HL-60/S4 (cell line): Measurements from ENCODE around the gene ZP3.
"Not testable (repeated sequence)": the region's sequence is repeated elsewhere in the genome, so short reads cannot be mapped to it uniquely, and the experiment has no call there.

ENCODE experiments used
- in situ Hi-C: fragments of 300-500 bp; cut with MboI; formaldehyde crosslinking; loops from 2 replicates; pipeline ENCODE4 v1.14.3; 2022; ENCODE audit warnings: low sequenced_read_pairs

Gene ZP3

DNA sequence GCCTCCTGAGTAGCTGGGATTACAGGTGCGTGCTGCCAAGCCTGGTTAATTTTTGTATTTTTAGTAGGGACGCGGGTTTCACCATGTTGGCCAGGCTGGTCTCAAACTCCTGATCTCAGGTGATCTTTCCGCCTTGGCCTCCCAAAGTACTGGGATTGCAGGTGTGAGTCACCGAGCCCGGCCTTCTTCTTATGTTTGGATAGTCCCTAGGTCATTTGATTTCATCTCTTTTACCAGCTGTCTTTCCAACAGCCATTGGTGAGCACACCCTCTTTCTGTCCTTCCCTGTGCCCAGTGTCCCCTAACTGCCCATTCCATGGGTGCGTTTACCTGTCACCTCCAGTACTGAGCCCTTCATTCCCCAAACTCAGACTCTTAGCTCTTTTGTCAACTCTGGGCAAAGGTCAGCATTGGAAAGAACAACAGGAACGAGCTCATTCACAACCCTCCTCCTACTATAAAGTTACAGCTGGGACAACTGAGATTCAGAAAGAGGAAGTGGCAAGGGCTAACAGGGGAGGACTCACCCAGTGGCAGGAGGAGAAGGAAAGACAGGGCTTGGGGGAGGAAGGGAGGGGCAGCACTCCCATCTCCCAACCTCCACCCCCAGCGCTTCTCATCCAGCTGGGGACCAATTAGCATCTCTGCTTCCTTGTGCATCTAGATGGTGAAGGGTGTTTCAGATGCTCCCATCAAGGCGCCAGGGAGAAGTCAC lies 20.8 kb upstream of the ZP3 start:
- in situ Hi-C loops, result no loop called here

DNA sequence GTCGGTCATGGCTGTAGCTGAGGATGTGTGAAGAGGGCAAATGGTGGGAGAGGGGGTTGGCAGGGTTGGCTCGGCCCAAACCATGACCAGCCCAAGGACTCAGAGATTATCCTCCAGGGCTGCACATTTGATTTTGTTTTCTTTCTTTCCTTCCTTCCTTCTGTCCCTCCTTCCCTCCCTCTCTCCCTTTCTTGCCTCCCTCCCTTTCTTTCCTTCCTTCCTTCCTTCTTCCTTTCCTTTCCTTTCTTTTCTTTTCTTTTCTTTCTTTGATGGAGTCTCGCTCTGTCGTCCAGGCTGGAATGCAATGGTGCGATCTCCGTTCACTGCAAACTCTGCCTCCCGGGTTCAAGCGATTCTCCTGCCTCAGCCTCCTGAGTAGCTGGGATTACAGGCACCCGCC lies 19.0 kb upstream of the ZP3 start:
- in situ Hi-C loops, result no loop called here

DNA sequence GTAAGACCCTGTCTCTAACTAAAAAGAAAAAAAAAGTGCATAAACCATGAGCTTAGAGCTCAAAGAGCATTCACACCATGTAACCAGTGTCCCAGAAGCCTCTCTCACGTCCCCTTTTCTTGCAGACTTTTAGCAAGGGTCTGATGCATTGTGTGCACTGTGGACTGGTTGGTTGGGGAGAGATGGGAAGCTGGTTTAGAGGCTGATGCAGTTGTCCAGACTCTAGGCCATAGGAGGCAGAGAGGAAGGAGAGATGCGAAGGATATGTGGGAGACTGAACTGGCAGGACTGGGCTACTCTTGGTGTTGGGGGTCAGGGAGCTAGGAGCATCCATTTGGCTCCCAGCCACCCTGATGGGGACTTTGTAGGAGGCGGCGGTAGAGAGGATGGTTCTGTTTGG lies 17.0 kb upstream of the ZP3 start:
- in situ Hi-C loops, result no loop called here

GRCh38 chr7:76408121-76408560 lies 16.6 kb upstream of the ZP3 start:
- in situ Hi-C loops, result no loop called here

DNA sequence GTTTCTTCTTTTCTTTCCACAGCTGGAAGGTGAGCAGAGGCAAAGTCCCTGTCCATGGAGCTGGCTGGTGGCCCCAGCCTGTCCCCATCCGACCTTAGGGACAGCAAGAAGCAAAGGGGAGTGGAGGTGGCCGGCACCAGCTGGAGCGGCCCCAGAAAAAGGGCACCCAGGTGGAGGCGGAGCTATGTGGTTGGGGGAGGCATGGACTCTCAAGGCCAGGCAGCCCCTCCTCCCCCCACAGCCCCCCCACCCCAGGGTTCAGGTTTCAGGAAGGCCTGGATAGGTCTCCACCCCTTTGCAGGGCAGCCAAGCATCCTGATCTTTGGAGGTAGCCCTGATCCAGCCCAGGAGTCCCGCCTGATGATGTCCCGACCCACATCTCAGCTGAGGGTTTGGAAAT lies 15.2 kb upstream of the ZP3 start, which contains the start of gene SSC4D:
TSS of gene SSC4D (minus strand) at position 161 of the 400 bp plus-strand sequence. CDS start 5,258 bp downstream, outside the sequence.
- in situ Hi-C loops, result no loop called here

- in situ Hi-C loops, result no loop called here
These were observed 13.1 kb upstream of the ZP3 start for GRCh38 chr7:76411626-76412025.

GRCh38 chr7:76412249-76412648 lies 12.5 kb upstream of the ZP3 start:
- in situ Hi-C loops, result no loop called here

DNA sequence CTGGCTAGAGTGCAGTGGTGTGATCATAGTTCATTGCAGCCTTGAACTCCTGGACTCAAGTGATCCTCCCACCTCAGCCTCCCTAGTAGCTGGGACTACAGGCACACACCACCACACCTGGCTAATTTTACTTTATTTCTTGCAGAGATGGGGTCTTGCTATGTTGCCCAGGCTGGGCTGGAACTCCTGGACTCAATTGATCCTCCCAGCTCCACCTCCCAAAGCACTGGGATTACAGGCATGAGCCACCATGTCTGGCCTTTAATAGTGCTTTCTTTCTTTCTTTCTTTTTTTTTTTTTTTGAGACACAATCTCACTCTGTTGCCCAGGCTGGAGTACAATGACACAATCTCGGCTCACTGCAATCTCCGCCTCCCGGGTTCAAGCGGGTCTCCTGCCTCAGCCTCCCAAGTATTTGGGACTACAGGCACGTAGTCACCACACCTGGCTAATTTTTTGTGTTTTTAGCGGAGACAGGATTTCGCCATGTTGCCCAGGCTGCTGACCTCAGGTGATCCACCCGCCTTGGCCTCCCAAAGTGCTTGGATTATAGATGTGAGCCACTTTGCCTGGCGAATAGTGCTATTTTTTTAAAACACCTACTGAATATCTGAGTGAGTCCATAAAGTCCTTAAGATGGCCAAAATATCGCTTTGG lies 7.0 kb upstream of the ZP3 start:
- in situ Hi-C loops, result not testable (repeated sequence)

- in situ Hi-C loops, result not testable (repeated sequence)
These were observed 3.7 kb upstream of the ZP3 start for GRCh38 chr7:76421097-76421496.

DNA sequence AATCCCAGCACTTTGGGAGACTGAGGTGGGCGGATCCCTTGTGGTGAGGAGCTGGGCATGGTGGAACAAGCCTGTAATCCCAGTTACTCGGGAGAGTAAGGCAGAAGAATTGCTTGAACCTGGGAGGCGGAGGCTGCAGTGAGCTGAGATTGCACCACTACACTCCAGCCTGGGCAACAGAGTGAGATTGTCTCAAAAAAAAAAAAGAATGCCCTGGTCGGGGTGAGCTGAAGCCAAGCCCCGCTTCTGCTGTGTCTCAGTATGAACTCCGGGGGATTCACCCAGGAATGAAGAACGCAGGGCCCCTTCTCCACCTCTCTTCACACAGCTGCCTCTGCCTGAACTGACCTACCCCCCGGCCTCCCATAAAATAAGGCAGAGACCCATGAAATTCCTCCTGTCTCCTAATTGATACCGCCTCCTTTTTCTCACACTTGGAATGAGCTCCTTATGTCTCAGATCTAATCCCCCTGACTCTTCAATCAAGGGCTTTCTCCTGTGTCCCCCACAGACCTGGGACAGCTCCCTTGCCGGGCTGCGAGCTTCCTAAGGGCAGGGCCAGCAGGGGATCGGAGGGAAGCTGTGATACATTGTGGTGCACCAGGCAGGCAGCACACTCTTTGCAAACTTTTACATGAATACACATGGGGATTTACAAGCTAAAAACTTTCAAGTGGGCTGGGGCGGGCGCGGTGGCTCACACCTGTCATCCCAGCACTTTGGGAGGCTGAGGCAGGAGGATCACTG lies 911 bp upstream of the ZP3 start:
- in situ Hi-C loops, result no loop called here

- in situ Hi-C loops, result no loop called here
These were observed 406 bp downstream of the ZP3 start for GRCh38 chr7:76425156-76425555.

- in situ Hi-C loops, result not testable (repeated sequence)
These were observed 808 bp downstream of the ZP3 start for GRCh38 chr7:76425558-76425957.

- in situ Hi-C loops, result no loop called here
These were observed 1.5 kb downstream of the ZP3 start for GRCh38 chr7:76426246-76426645.

DNA sequence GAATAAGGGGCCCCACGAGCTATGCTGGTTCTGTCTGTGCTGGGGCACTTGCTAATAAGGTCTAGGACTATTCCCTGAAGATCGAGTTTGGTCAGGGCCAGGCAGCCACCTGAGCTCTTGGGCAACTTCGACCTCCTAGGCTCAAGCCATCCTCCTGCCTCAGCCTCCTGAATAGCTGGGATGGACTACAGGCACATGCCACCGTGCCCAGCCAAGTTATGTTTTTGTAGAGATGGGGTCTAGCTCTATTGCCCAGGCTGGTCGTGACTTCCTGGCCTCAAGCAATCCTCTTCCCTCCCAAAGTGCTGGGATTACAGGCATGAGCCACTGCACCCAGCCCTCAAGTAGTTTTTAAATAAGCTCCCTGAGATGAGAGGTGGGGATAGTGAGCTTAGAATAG lies 2.9 kb downstream of the ZP3 start:
- in situ Hi-C loops, result no loop called here

DNA sequence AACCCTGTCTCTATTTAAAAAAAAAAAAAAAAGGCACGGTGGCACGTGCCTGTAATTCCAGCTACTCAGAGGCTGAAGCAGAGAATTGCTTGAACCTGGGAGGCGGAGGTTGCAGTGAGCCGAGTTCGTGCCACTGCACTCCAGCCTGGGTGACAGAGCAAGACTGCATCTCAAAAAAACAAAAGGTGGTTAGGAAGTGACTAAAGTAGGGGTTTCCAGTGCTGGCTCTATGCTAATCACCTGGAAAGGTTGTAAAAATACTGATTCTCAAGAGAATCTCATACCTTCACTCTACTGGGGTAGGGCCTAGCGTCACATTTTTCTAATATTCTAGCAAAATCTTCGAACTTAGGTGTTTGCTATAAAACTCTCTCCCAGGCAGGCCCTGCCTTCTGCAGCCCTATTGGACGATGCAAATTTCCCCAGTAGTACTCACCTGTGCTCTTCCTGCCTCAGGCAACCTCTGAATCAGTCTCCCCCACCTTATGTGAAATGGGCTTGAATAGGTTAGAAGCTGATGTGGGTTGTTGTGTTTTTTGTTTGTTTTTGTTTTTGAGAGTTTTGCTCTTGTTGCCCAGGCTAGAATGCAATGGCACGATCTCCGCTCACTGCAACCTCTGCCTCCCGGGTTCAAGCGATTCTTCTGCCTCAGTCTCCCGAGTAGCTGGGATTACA lies 3.5 kb downstream of the ZP3 start:
- in situ Hi-C loops, result no loop called here

DNA sequence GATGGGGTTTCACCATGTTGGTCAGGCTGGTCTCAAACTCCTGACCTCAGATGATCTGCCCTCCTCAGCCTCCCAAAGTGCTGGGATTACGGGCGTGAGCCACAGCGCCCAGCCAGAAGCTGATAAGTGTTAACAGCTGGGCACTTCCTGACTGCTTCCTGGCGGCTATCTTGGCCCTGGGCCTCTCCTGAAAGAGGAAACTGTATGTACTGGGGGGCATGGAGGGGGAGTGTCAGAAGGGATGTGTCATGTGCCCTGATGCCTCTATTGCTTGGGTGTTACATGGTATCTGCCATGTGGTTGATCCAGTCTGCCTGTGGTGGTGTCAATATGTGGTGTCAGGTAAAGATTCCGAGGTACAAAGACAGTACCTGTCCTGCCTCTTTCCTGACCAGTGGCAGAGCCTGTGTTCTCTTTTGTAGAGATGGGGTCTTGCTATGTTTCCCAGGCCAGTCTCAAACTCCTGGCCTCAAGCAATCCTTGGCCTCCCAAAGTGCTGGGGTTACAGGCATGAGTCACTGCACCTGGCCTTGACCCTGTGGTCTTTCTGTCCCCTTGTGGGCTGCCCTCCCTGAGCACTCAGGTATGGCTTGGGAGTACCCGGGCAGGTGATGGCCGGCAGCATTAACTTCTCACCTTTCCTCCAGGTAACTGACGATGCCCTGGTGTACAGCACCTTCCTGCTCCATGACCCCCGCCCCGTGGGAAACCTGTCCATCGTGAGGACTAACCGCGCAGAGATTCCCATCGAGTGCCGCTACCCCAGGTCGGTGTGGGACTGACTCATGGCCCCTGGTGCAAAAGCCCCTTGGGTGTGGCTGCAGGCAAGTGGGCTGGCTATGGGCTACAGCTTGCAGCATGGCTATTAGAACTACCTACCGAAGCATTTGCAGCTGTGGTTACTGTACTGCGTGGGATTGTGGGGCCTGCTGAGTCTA lies 4.4 kb downstream of the ZP3 start:
- in situ Hi-C loops, result no loop called here

DNA sequence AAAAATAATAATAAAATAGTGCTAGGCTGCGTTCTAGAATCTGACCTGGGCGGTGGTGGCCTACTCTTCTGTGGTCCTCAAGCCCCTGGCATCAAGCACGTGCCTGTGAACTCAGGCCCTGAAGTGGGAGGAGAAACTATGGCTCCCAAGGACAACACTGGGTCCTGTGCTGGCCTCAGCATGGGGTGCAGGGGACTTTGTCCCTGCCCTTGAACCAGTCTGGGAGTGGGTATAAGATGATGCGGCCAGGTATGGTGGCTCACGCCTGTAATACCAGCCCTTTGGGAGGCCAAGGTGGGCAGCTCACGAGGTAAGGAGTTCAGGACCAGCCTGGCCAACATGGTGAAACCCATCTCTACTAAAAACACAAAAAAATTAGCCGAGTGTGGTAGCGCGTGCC lies 5.5 kb downstream of the ZP3 start:
- in situ Hi-C loops, result no loop called here

DNA sequence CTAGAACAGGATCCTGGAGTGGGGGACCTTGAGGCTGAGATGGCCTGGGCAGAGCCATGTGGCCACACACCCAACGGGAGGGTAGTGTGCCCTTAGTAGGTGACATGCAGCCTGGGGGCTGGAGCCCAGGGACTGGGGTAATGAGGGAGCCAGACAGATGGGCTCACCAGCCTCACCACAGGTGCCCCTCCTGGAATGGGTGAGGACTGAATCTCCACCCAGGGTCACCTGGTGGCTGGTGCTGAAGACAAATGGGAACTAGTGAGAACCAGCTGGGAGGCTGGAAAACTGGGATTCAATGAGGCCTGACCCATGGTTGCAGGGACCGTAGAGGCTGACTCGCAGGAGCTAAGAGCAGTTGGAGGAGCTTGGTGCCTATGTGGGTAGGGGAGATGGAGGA lies 6.1 kb downstream of the ZP3 start:
- in situ Hi-C loops, result no loop called here

GRCh38 chr7:76437873-76438272 lies 13.1 kb downstream of the ZP3 start:
- in situ Hi-C loops, result not testable (repeated sequence)
